Measurements from ENCODE around the gene MTX1.
"Not testable (repeated sequence)": the region's sequence is repeated elsewhere in the genome, so short reads cannot be mapped to it uniquely, and the experiment has no call there.

MTX1 gene

GRCh38 chr1:155209312-155209721 lies 822 bp downstream of the MTX1 start:
- no peak for DNase-seq

GRCh38 chr1:155210314-155211104 lies 2.0 kb downstream of the MTX1 start:
- DNase-seq = no peak

DNA sequence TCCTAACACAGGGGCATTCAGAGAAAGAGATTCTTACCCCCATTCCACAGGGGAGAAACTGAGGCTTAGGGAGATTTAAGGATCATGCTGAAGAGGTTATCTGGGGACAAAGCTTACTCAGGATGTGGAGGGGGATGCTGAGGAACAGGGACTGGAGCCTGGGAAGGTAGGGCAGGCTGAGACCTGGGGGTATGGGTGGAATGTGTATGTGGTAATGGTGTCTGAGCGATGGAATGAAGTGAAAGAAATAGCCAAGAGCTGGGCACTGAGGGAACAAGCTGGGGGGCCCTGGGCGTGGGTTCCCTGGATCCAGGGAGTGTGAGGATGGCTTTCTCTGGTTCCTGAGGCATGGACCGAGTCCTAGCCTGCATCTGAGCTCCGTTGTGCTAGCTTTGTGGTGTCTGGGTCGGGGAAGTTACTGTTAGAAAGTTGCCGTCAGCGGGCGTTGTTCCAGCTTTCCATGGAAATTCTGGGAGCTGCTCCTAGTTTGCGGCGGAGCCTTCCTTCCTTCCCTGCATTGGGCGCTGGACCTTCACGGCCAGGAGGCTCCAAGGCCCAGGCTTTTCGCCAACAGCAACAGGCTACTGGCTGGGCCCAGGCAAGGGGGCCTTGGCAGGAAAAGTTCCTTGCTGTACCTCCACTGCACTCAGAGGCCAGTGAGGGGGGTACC lies 3.0 kb downstream of the MTX1 start:
- DNase-seq = not testable (repeated sequence)

DNA sequence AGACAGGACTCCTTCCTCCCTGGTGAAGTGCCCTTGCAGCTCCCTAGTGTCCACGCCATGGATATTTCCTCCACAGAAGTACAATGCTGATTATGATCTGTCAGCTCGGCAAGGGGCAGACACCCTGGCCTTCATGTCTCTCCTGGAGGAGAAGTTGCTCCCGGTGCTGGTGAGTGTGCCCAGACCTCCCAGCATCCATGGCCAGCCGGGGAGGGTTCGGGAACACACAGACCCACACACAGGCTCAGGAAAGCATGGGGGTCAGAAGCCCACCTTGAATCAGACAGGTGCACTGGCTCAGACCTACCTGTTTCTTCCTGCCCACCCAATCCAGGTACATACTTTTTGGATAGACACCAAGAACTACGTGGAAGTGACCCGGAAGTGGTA lies 3.6 kb downstream of the MTX1 start:
- not testable (repeated sequence) for DNase-seq

GRCh38 chr1:155214702-155215101 lies 6.2 kb downstream of the MTX1 start:
- not testable (repeated sequence) for DNase-seq

- no peak for DNase-seq
Observed at GRCh38 chr1:155218854-155219591, 10.5 kb downstream of the MTX1 start.

DNA sequence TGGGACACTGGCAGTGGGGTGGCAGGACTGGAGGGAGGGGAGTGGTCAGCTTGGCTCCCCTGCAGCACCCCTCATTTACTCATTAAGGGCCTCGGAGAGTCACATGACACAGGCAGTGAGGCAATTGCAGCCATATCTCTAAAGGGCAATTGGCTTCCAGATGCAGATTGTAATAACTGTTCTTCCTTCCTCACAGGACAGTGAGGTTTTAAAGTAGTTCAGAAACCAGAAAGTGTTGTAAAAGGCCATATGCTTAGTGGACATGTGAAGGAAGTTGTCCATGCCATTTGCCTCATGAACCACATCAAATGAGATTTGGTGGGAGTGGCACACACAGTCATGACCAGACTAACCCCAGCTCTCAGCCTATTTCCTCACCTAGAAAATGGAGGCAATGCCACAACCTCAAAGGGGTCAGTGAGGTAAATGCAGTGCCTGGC lies 11.1 kb downstream of the MTX1 start:
- no peak for DNase-seq

- DNase-seq = not testable (repeated sequence)
Observed at GRCh38 chr1:155220211-155220965, 11.9 kb downstream of the MTX1 start.

DNA sequence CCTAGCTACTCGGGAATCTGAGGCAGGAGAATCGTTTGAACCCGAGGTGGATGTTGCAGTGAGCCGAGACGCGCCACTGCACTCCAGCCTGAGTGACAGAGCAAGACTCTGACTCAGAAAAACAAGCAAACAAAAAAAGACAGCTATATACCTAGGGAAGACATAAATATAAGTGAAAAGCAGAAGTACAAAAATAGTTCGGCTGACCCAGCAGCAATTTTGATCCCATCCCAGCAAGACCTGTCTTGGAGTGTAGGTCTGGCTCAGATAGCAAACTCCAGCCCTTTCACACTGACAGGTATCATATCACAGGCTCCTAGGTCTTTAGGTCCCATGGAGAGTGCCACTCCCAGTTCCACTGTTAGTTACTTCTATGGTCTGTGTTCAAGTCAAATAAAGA lies 14.6 kb downstream of the MTX1 start:
- peak; percentile 84 for DNase-seq

- not testable (repeated sequence) for DNase-seq
Observed at GRCh38 chr1:155225404-155225759, 16.9 kb downstream of the MTX1 start.

DNA sequence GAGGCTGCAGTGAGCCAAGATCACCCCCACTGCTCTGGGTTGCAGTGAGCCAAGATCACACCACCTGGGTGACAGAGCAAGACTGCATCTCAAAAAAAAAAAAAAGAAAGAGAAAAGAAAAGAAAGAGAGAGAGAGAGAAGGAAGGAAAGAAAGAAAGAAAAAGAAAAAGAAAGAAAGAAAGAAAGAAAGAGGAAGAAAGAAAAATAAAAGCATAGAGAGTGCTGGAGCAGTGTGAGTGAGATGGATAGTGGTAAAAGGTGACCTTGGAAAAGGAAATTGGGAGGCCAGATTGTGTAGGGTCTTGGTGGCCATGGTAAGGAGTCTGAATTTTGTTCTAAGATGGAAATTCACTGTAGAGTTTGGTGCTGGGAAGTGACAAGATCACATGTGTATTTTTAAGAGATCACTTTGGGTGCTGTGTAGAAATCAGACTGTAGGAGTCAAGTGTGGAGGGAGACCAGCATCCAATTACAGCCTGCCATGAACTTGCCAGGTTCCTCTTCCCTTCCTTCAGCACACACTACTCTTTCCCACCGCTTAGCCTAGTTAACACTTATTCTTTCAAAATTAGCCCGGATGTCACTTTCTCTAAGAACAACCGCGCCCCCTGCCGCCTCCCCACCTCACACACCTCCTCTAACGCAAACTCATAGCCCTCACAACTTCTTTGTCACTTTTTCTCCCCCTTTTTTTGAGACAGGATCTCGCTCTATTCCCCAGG lies 17.9 kb downstream of the MTX1 start:
- DNase-seq = peak; percentile 90

DNA sequence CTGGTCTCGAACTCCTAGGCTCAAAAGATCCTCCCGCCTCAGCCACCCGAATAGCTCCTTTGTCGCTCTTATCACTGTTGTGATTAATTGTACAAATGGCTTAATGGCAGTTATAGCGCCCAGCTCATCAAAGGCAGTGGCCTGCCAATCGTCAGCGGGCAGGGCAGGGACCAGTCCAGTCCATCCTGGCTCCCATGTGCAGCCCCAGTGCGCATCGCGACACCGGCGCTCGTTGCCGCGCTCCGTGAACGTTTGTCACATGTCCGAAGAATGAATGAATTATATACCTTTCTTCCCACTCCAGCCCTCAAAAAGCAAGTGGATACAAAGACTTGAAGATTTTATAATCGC lies 18.4 kb downstream of the MTX1 start:
- peak; percentile 74 for DNase-seq

DNA sequence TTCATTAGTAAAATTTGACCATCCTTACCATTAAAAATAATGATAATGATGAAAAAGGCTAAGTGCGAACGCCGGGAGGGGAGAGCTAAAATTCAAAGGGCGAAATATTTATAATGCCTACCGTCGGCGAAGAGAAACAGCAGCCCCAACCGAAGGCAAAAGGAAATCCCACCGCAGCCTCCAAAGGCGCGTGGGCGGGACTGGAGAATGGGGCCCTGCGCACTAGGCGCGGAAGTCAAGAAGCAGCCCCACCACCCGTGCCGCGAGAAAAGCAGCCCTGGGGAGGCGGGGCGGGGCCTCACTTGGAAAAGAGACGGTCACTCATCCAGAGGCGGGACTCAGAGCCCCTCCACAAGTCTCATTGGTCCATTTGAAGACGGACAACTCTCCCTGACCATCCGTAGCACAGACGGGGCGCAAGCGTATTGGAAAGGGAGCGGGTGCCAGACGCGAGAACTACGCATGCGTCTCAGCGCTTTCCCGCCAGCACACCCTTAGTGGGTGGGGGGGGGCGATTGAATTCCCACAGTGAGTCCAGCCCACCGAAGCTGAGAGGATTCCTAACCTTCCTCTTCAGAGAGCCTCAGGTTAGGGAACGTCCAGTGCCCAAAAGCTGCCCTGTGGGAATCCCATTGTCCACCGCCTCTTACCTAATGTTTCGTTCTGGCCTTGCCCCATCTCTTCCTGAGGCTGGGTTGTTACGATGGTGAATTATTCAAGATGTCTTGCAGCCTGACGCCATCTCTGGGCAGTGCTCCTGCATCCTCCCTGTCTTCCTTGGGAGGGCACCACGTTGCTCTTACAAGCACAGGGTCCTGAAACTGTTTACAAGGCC lies 19.0 kb downstream of the MTX1 start:
- peak; percentile 100 for DNase-seq

DNA sequence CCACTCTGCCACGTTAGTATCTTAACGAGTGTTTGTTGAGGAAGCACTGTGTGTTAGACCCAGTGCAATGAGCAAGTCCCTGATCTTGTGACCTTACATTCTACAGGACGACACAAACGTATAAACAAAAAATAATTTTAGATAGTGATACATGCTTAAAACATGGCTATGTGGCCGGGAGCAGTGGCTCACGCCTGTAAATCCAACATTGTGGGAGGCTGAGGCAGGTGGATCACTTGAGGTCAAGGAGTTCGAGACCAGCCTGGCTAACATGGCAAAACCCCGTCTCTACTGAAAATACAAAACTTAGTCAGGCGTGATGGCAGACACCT lies 19.6 kb downstream of the MTX1 start:
- no peak for DNase-seq

- DNase-seq = not testable (repeated sequence)
Observed at GRCh38 chr1:155231302-155231701, 22.8 kb downstream of the MTX1 start.

- not testable (repeated sequence) for DNase-seq
Observed at GRCh38 chr1:155232001-155232978, 23.8 kb downstream of the MTX1 start.

- DNase-seq = not testable (repeated sequence)
Observed at GRCh38 chr1:155233502-155233901, 25.0 kb downstream of the MTX1 start.

DNA sequence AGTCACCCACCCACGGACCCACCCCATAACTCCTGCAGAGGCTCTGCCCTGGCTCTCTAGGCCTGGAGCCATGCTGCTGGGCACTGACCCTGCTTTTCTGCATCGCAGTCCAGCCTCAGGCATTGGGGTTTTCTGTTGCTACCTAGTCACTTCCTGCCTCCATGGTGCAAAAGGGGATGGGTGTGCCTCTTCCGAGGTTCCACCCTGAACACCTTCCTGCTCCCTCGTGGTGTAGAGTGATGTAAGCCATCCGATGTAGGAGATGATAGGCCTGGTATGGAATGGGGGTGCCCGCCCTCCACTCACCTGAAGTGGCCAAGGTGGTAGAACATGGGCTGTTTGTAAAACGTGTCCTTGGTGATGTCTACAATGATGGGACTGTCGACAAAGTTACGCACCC lies 26.9 kb downstream of the MTX1 start:
- DNase-seq = not testable (repeated sequence)

DNA sequence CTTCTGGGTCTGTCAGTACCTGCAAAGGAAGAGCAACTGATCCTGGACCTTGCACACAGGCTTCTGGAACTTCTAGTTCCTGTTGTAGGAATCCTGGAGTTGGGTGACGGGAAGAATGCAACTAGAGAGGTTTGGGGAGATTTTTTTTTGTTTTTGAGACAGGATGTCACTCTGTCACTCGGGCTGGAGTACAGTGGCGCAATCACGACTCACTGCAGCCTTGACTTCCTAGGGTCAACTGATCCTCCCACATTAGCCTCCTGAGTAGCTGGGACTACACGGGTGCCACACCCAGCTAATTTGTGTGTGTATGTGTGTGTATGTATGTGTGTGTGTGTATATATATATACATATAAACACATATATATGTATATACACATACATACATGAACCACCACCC lies 28.0 kb downstream of the MTX1 start:
- no peak for DNase-seq

GRCh38 chr1:155241069-155241679 lies 32.7 kb downstream of the MTX1 start:
- peak; percentile 81 for DNase-seq
